Heart left ventricle (tissue), 16 donors: ENCODE results near the gene ZNF135. TPM values are rescaled to one million over a fixed set of nuclear protein-coding genes. Genes with fewer than 3 reads are reported as not detected.
A peak's percentile ranks its signal among the peaks of the same experiment; 100 is the strongest.

ENCODE experiments used
- ATAC-seq, 4 donors: fragments of 200-7000 bp; cut with Tn5 transposase; one replicate each; pipeline ENCODE4 v1.9.1; 2020 to 2022; ENCODE audit warnings: moderate library complexity in 4 of 4, mild to moderate bottlenecking in 3 of 4, moderate number of reproducible peaks in 1 of 4
- DNase-seq, 5 donors: peaks; one replicate each; pipeline ENCODE4 v3.0.0-alpha.2; 2020
- H3K27ac ChIP-seq, 12 donors: fragments of 200-600 bp; sonication (generic) in 4 of 12; one replicate each; pipeline versions ENCODE4 v1.5.0 to v1.8.0; 2016 to 2022; ENCODE audit warnings: mild to moderate bottlenecking in 2 of 12
- H3K27me3 ChIP-seq, 9 donors: fragments of 200-600 bp; sonication (generic) in 2 of 9; one replicate each; pipeline versions ENCODE4 v1.5.1 to v1.8.0; 2016 to 2022; ENCODE audit warnings: mild to moderate bottlenecking in 3 of 9
- H3K36me3 ChIP-seq, 9 donors: fragments of 200-600 bp; sonication (generic) in 2 of 9; one replicate each; pipeline versions ENCODE4 v1.5.0 to v1.8.0; 2018 to 2022; ENCODE audit warnings: mild to moderate bottlenecking in 2 of 9
- H3K4me1 ChIP-seq, 12 donors: fragments of 200-600 bp; sonication (generic) in 4 of 12; one replicate each; pipeline versions ENCODE4 v1.5.0 to v1.8.0; 2016 to 2022; ENCODE audit warnings: mild to moderate bottlenecking in 3 of 12
- H3K4me3 ChIP-seq, 12 donors: fragments of 200-600 bp; sonication (generic) in 4 of 12; one replicate each; pipeline versions ENCODE4 v1.5.0 to v1.8.0; 2017 to 2022; ENCODE audit warnings: mild to moderate bottlenecking in 9 of 12, moderate library complexity in 4 of 12
- H3K9me3 ChIP-seq, 12 donors: fragments of 200-600 bp; sonication (generic) in 4 of 12; one replicate each; pipeline versions ENCODE4 v1.5.0 to v1.8.0; 2016 to 2022; ENCODE audit warnings: mild to moderate bottlenecking in 1 of 12
- POLR2A ChIP-seq, 2 donors: fragments of 450-650 bp; IDR thresholded peaks; one replicate each; pipeline ENCODE4 v1.6.1; 2017; ENCODE audit warnings: antibody characterized with exemption in 2 of 2, mild to moderate bottlenecking in 2 of 2, moderate library complexity in 2 of 2
- WGBS, 4 donors: extraction: QIAGEN DNeasy Blood & Tissue Kit in 2 of 4; methylation state at CpG; one replicate each; pipeline versions ENCODE4 v1.1.5 to v1.1.7; 2013 to 2018; 5-methylcytosine and 5-hydroxymethylcytosine counted together
- intact Hi-C, 10 donors: fragments of 100-400 bp; cut with DNase I; formaldehyde crosslinking; loops; one replicate each; pipeline versions ENCODE4 v1.11.1 to v1.14.2; 2022
- polyA plus RNA-seq, 2 donors: library from polyadenylated mRNA; stranded (reverse); fragments of 200-250 nt; gene quantifications; one replicate each; pipeline ENCODE4 v1.2.3, GENCODE V29; 2013
- total RNA-seq, 9 donors: library from RNA; depleted of rRNA in 2 of 9; stranded (reverse); fragments of >200 nt in 2 of 9; fragmentation: NEBNext Ultra II Directional in 3 of 9; extraction: Animal tissue kit (Norgen Biotek cat#: 25700) in 3 of 9; gene quantifications; one replicate each; pipeline versions ENCODE4 v1.1.0 to v1.2.4, GENCODE V29; 2016 to 2023
- TF ChIP-seq, protein P1 (sequence below), 12 donors: fragments of 200-600 bp; sonication (generic) in 4 of 12; IDR thresholded peaks; one replicate each; pipeline versions ENCODE4 v1.5.0 to v1.8.0; 2018 to 2022; ENCODE audit warnings: antibody characterized with exemption in 12 of 12, mild to moderate bottlenecking in 5 of 12
- donor health status: ischemic (EF 13 %, LVEDD 7.1; RV severe dilation, severe dysfunction).
- donor health status: healthy with polysubstance abuse.
- donor health status: DM: no; HTN: yes; CAD: no.
- donor health status: DM: no; HTN: no; CAD: no.
- donor health status: ischemic (EF 25% LVEDD 6.9; RV normal size, moderate dysfunction).
- donor health status: ischemic (EF 25% LVEDD 5.7; RV mildly dilated, moderate dysfunction).
- donor health status: healthy.
- donor health status: DM: yes; HTN: yes; CAD: no.
- donor health status: ischemic (EF 35%, LVEDD 5.7; RV mildly dilated, moderate dysfunction).
- donor health status: nonischemic (EF 11% LVEDD 7.7; RV severe dilation, severe dysfunction).
- donor health status: DM: yes; HTN: yes; CAD: no.
- donor health status: PGD.
- donor health status: ischemic (EF 29% LVEDD 5.4; RV normal size, mild dysfunction).
- donor health status: nonischemic (EF 23%, LVEDD 6.1; RV moderate dilation, normal function).

Gene ZNF135
- total and polyA plus RNA-seq, 11 donors = 2.0 to 4.5 (median 3.4) TPM

DNA sequence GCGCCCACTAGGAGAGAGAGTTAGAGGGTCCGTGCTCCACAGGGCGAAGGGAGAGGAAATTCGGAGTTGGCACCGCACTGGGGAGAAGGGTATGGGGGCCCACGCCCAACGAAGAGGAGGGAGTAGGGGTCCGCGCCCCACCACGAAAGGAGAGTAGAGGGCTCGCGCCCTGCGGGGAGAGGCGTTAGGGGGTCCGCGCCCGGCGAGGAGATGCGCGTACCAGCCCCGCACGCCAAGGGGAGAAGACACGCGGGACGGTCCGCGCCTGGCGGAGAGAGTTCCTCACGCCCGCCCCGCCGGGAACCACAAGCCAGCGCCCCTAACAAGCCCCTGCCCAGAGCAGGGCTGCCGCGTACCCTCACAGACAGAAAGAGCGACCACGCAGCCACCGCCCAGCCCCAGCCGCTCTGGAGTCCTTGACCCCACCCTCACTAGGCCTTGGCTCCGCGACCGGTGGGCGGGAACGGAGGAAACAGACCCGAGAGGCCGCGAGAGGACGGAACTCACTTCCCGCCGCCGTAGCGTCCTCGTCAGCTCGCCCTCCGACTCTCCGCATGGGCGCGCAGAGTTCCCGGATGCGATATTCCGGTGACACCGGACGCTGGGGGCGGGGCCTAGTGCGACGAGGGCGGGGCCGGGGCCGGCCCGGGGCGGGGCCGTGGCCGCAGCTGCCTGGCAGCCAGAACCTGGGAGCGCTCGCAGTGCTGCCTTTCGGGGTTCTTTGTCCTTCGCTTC lies 58.9 kb downstream of the ZNF135 start:
- ATAC-seq (peak in 1 of 4 donors; percentile 41), DNase-seq (peak in 2 of 5 donors; percentile 18 to 23)
- intact Hi-C loops = no loop called here
- TF ChIP-seq, protein P1, sequence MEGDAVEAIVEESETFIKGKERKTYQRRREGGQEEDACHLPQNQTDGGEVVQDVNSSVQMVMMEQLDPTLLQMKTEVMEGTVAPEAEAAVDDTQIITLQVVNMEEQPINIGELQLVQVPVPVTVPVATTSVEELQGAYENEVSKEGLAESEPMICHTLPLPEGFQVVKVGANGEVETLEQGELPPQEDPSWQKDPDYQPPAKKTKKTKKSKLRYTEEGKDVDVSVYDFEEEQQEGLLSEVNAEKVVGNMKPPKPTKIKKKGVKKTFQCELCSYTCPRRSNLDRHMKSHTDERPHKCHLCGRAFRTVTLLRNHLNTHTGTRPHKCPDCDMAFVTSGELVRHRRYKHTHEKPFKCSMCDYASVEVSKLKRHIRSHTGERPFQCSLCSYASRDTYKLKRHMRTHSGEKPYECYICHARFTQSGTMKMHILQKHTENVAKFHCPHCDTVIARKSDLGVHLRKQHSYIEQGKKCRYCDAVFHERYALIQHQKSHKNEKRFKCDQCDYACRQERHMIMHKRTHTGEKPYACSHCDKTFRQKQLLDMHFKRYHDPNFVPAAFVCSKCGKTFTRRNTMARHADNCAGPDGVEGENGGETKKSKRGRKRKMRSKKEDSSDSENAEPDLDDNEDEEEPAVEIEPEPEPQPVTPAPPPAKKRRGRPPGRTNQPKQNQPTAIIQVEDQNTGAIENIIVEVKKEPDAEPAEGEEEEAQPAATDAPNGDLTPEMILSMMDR (IDR thresholded peaks at IDR 0.05) = no peak
- no peak for TF ChIP-seq POLR2A (IDR thresholded peaks at IDR 0.05)
- Histone ChIP-seq H3K4me3 (peak overlapping the region in 4 of 12 donors; percentile 20 to 41 (median 32)), H3K27me3 (peaks cover 0 to 9% (median 0%) of the 10 kb centered on the region in 9 donors), H3K36me3 (no peaks in the 10 kb centered on the region), H3K4me1 (peaks cover 0 to 3% (median 0%) of the 10 kb centered on the region in 12 donors), H3K9me3 (peaks cover 0 to 100% (median 94%) of the 10 kb centered on the region in 12 donors), H3K27ac (no peak overlapping the region)
- WGBS, 4 donors = 3 to 8% (median 4%) methylated on average over 20 to 77 of the region's 77 CpGs

DNA sequence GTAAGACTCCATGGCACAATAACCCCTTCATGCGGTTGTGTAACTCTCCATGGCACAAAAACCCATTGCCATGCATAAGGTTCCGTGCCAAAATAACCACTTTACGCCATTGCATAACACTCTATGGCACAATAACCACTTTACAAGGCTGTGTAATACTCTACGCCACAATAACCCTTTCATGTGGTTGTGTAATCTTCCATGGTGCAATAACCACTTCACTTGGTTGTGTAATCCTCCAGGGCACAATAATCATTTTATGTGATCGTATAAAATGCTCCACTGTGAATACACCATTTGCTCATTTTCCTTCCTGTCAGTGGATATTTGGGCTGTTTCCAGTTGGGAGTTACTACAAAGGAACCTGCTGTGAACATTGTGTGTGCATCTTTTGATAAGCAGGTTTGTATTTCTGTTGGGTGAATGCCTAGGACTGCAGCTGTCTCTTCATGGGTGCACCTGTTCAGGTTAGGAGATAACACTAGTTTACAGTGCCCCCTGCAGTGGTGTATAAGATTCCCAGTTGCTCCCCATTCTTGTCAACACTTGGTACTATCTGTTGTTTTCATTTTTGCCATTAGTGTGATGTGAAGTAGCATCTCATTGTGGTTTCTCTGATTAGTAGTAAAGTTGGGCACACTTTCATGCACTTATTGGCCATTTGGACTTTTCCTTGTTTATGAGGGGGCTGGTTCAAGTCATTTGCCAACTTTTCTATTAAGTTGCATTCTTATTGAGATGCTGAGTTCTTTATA lies 60.1 kb downstream of the ZNF135 start:
- Histone ChIP-seq H3K27me3 (peaks cover 0 to 9% (median 0%) of the 10 kb centered on the region in 9 donors), H3K27ac (no peak overlapping the region), H3K4me3 (no peak overlapping the region), H3K9me3 (peaks cover 0 to 100% (median 95%) of the 10 kb centered on the region in 12 donors), H3K4me1 (peaks cover 0 to 3% (median 0%) of the 10 kb centered on the region in 12 donors), H3K36me3 (no peaks in the 10 kb centered on the region)
- intact Hi-C loops = no loop called here
- DNase-seq (no peak), ATAC-seq (no peak)
- no peak for TF ChIP-seq POLR2A (IDR thresholded peaks at IDR 0.05)
- TF ChIP-seq, protein P1 (IDR thresholded peaks at IDR 0.05) = no peak
- WGBS, 4 donors = 80 to 83% (median 82%) methylated on average over 5 of the region's 5 CpGs

Other genes with a start within 250 kb of the ZNF135 start
- gene ZNF552, start 244.4 kb upstream of the ZNF135 start, total RNA-seq = 1 to 10 TPM; 2.6 to 5.2 (median 3.9) TPM
- gene ZNF552, start 244.4 kb upstream of the ZNF135 start, polyA plus RNA-seq = 1 to 10 TPM; 1.7 to 3.4 TPM
- gene ZNF587B, start 229.0 kb upstream of the ZNF135 start, total RNA-seq = 1 to 10 TPM; 4.6 to 9.2 (median 6.5) TPM
- 1 to 10 TPM; 2.9 to 5.9 TPM for gene ZNF587B, start 229.0 kb upstream of the ZNF135 start, polyA plus RNA-seq
- 10 to 100 TPM in 7 of 9 donors, 1 to 10 TPM in 2; 9.4 to 25.4 (median 15.0) TPM for gene ZNF587, start 209.4 kb upstream of the ZNF135 start, total RNA-seq
- gene ZNF587, start 209.4 kb upstream of the ZNF135 start, polyA plus RNA-seq = 10 to 100 TPM in 1 of 2 donors, 1 to 10 TPM in 1; 8.9 to 23.3 TPM
- 10 to 100 TPM in 6 of 9 donors, 1 to 10 TPM in 3; 8.7 to 16.4 (median 10.5) TPM for gene ZNF814, start 170.2 kb upstream of the ZNF135 start, total RNA-seq
- 10 to 100 TPM; 10.3 to 20.9 TPM for gene ZNF814, start 170.2 kb upstream of the ZNF135 start, polyA plus RNA-seq
- gene ZNF417, start 142.7 kb upstream of the ZNF135 start, total RNA-seq = 10 to 100 TPM in 4 of 9 donors, 1 to 10 TPM in 5; 7.8 to 15.6 (median 9.1) TPM
- gene ZNF417, start 142.7 kb upstream of the ZNF135 start, polyA plus RNA-seq = 1 to 10 TPM; 3.8 to 5.0 TPM
- gene ZNF418, start 123.9 kb upstream of the ZNF135 start, total RNA-seq = 10 to 100 TPM in 6 of 9 donors, 1 to 10 TPM in 3; 6.3 to 17.0 (median 11.9) TPM
- gene ZNF418, start 123.9 kb upstream of the ZNF135 start, polyA plus RNA-seq = 1 to 10 TPM; 3.5 to 8.6 TPM
- 10 to 100 TPM in 4 of 9 donors, 1 to 10 TPM in 5; 5.1 to 13.4 (median 9.7) TPM for gene ZNF256, start 111.6 kb upstream of the ZNF135 start, total RNA-seq
- 1 to 10 TPM; 5.6 to 6.0 TPM for gene ZNF256, start 111.6 kb upstream of the ZNF135 start, polyA plus RNA-seq
- 1 to 10 TPM; 1.0 to 2.8 (median 2.3) TPM for gene C19orf18, start 84.7 kb upstream of the ZNF135 start, total RNA-seq
- 1 to 10 TPM in 1 of 2 donors, under 1 TPM in 1; 0.40 to 4.5 TPM for gene C19orf18, start 84.7 kb upstream of the ZNF135 start, polyA plus RNA-seq
- 10 to 100 TPM in 7 of 9 donors, 1 to 10 TPM in 2; 7.8 to 14.3 (median 12.2) TPM for gene ZNF606, start 56.5 kb upstream of the ZNF135 start, total RNA-seq
- 10 to 100 TPM in 1 of 2 donors, 1 to 10 TPM in 1; 6.4 to 10.7 TPM for gene ZNF606, start 56.5 kb upstream of the ZNF135 start, polyA plus RNA-seq
- not detected for gene ZSCAN1, start 25.3 kb upstream of the ZNF135 start, total RNA-seq
- under 1 TPM in 1 of 2 donors, not detected in 1; 0.14 TPM for gene ZSCAN1, start 25.3 kb upstream of the ZNF135 start, polyA plus RNA-seq
- gene ZSCAN18, start 38.9 kb downstream of the ZNF135 start, total RNA-seq = 100 to 1,000 TPM in 1 of 9 donors, 10 to 100 TPM in 8; 45.1 to 114 (median 73.4) TPM
- gene ZSCAN18, start 38.9 kb downstream of the ZNF135 start, polyA plus RNA-seq = 10 to 100 TPM; 41.9 to 71.8 TPM
- gene ZNF329, start 91.5 kb downstream of the ZNF135 start, total RNA-seq = 10 to 100 TPM in 2 of 9 donors, 1 to 10 TPM in 7; 7.4 to 10.9 (median 9.0) TPM
- gene ZNF329, start 91.5 kb downstream of the ZNF135 start, polyA plus RNA-seq = 10 to 100 TPM in 1 of 2 donors, 1 to 10 TPM in 1; 2.4 to 10.2 TPM
- gene ZNF274, start 123.8 kb downstream of the ZNF135 start, total RNA-seq = 10 to 100 TPM; 16.2 to 29.0 (median 21.8) TPM
- 10 to 100 TPM in 1 of 2 donors, 1 to 10 TPM in 1; 8.1 to 37.9 TPM for gene ZNF274, start 123.8 kb downstream of the ZNF135 start, polyA plus RNA-seq
- 10 to 100 TPM; 20.8 to 38.7 (median 22.1) TPM for gene ZNF544, start 169.6 kb downstream of the ZNF135 start, total RNA-seq
- gene ZNF544, start 169.6 kb downstream of the ZNF135 start, polyA plus RNA-seq = 10 to 100 TPM; 24.5 to 29.4 TPM
- gene ZNF8, start 219.7 kb downstream of the ZNF135 start, total RNA-seq = 1 to 10 TPM; 4.0 to 7.8 (median 5.5) TPM
- 1 to 10 TPM; 2.6 to 3.3 TPM for gene ZNF8, start 219.7 kb downstream of the ZNF135 start, polyA plus RNA-seq
- gene ERVK3-1, start 246.1 kb downstream of the ZNF135 start, total RNA-seq = 10 to 100 TPM; 12.8 to 39.2 (median 20.3) TPM
- gene ERVK3-1, start 246.1 kb downstream of the ZNF135 start, polyA plus RNA-seq = 10 to 100 TPM; 24.6 to 61.1 TPM